Left lobe of liver (tissue), 2 donors: Measurements from ENCODE around the gene CEP68. TPM values are rescaled to one million over a fixed set of nuclear protein-coding genes. Genes with fewer than 3 reads are reported as not detected.
A peak's percentile ranks its signal among the peaks of the same experiment; 100 is the strongest.
"Not testable (repeated sequence)": the region's sequence is repeated elsewhere in the genome, so short reads cannot be mapped to it uniquely, and the experiment has no call there.

Experiments used
- ATAC-seq: fragments of 200-7000 bp; cut with Tn5 transposase; one replicate; pipeline ENCODE4 v1.9.1; 2020; ENCODE audit warnings: mild to moderate bottlenecking, moderate library complexity
- DNase-seq: peaks from one replicate; pipeline ENCODE4 v3.0.0-alpha.2; 2020; ENCODE audit warnings: low spot score
- total RNA-seq: library from RNA; stranded (reverse); gene quantifications from one replicate; pipeline ENCODE4 v1.2.1, GENCODE V29; 2021
- donor health status: DM: no; HTN: no; CAD: no; lungs with moderate emphysema.
- donor health status: DM: no; HTN: yes; CAD: no.

The CEP68 gene
- total RNA-seq, result 2.2 TPM

- ATAC-seq (peak; percentile 97), DNase-seq (peak; percentile 98)
Observed at GRCh38 chr2:65056215-65057053, at the start of gene CEP68. Gene CEP68, plus strand, starts transcription at chr2:65056416. Its CDS starts 13,029 bp downstream, at chr2:65069445.

DNA sequence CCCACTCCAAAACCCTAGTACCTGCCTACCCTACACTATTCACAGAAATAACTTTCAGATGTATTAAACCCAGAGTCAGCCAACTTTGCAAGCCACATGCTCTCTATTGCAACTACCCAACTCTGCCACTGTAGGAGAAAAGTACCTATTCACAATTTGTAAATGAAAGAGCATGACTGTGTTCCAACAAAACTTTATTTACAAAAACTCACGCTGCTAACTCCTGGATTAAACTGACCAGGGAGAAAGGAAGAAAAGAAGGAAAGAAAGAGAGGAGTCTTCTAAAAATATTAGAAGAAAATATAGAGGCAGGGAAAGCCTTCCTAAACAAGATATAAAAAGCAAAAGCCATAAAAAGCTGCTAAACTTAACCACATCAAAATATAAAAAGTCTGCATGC is 42.4 kb upstream of the CEP68 start:
- DNase-seq (no peak), ATAC-seq (no peak)

DNA sequence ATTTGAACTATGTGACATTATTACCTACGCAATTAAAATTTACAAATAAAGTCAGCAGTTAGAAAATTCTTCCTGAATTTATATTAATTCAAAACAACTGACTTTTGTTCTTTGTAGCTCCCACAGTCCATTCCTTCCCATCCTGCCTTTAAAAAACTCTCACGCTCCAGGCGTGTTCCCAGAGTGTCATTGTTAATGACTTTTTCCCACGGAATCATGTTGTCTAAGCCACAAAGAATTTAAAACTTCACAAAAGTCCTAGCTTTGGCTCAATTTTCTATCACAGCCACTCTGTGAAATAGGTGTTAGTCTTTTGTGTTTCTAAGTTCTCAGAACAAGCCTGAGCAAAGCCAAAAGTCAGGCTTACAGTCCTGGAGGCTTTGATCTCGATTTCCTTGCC is 40.5 kb upstream of the CEP68 start:
- no peak for DNase-seq
- ATAC-seq, result no peak

- no peak for DNase-seq
- no peak for ATAC-seq
Observed at GRCh38 chr2:65016789-65017188, 39.4 kb upstream of the CEP68 start.

DNA sequence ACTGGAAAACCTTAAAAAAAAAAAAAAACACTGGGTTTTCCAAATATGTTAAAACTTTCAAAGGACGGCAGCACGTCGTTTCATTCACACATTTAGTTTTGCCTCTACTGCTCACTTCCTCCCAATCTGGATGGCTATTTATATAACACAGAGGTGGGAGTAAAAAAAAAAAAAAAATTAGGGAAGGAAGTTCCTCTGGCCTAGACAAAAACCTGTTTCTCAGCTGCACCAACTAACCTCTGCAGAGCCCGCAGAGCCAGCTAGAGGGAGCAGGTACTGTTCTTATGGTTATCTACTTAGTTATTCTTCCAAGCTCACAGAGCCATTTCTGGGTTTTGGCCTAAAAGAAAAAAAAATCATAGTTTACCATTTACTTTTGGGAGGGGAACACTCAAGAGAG is 38.9 kb upstream of the CEP68 start:
- DNase-seq (no peak), ATAC-seq (peak; percentile 34)

- no peak for ATAC-seq
- no peak for DNase-seq
Observed at GRCh38 chr2:65018141-65018582, 38.1 kb upstream of the CEP68 start.

DNA sequence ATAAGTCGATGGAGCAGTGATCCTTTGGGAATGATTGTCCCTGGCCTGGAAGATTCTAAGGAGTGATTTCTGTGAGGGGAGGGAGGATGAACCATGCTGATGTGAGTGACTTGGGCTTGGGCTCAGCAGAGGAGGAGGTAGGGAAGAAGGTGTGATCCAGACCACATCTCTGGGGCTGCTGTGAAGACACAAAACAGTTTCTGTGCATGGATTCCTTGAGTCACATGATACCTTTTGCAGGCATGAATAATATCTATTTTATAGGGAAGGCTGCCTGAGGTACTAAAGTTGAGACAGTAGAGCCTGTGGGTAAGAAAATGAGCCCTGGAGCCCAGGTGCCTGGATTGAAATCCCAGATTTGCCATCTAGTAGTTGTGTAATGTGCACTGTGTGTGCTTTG is 37.2 kb upstream of the CEP68 start:
- no peak for DNase-seq
- no peak for ATAC-seq

DNA sequence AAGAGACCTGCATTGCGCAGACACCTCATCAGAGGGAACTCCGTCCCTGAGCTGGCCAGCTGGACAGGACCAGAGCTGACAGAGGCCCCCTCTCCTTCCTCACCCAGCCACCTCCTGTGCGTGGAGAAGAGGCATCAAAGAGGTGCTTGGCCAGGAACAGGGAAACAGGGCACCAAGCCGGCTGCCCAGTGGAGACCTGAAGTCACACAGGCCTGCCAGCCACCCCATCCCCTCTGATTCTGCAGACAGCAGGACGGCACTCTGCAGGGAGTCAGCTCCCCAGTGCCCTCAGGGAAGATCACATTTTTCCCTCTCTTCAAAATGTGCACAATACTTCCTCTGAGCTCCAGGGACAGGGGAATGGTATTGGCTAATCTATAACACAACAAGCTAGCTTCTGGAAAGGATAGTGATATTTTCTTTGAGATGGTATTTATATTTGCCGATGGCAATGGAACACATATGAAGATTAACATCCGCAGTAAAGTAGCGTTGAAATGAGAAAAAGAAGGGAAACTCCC is 36.5 kb upstream of the CEP68 start:
- ATAC-seq, result no peak
- no peak for DNase-seq

DNA sequence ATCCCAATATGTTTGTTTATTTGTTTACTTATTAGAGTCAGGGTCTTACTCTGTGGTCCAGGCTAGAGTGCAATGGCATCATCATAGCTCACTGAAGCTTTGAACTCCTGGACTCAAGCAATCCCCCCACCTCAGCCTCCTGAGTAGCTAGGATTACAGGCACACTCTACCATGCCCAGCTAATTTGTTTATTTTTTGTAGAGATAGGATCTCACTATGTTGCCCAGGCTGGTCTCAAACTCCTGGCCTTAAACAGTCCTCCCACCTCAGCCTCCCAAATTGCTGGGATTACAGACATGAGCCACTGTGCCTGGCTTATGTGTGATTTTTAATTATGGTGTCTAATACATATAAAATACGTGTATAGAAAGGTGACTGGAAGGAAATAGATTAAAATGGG is 36.0 kb upstream of the CEP68 start:
- not testable (repeated sequence) for DNase-seq, ATAC-seq

DNA sequence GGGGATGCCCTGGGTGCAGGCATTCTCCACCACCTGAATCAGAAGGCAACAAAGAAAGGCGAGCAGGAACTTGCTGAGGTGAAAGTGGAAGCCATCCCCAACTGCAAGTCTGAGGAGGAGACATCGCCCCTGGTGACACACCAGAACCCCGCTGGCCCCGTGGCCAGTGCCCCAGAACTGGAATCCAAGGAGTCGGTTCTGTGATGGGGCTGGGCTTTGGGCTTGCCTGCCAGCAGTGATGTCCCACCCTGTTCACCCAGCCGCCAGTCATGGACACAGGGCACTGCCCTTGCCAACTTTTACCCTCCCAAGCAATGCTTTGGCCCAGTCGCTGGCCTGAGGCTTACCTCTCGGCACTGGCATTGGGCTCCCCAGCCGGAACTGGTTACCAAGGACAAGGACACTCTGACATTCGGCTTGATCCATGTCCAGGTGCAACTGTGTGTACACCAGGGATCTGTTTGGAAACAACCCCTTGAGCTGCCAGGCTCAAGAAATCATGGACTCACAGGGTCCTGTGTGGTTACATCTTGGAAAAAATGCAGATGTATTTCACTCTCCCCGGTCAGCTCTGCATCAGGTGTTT is 35.2 kb upstream of the CEP68 start:
- DNase-seq (no peak), ATAC-seq (no peak)

GRCh38 chr2:65021709-65022108 is 34.5 kb upstream of the CEP68 start:
- ATAC-seq (no peak), DNase-seq (no peak)

- ATAC-seq (no peak), DNase-seq (no peak)
Observed at GRCh38 chr2:65022189-65022588, 34.0 kb upstream of the CEP68 start.

DNA sequence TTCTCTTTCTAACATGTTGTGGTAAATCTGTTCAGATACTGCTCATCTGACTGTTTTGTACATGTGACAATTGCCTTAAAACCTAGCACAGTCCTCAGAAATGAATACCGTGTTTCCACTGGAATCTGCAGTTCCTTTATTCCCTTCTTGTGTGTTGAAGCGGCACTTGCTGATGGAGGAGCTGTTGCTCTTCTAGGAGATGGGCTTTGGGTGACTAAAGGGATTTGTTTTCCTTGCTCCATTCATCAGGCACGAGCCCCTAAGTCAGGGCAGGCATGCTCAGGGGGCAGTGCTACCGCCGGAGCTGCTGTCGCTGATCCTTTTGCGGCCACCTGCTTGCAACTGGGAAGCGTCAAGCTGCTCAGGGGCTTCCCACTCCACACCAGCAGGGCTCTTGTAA is 32.5 kb upstream of the CEP68 start:
- no peak for DNase-seq
- ATAC-seq, result no peak

DNA sequence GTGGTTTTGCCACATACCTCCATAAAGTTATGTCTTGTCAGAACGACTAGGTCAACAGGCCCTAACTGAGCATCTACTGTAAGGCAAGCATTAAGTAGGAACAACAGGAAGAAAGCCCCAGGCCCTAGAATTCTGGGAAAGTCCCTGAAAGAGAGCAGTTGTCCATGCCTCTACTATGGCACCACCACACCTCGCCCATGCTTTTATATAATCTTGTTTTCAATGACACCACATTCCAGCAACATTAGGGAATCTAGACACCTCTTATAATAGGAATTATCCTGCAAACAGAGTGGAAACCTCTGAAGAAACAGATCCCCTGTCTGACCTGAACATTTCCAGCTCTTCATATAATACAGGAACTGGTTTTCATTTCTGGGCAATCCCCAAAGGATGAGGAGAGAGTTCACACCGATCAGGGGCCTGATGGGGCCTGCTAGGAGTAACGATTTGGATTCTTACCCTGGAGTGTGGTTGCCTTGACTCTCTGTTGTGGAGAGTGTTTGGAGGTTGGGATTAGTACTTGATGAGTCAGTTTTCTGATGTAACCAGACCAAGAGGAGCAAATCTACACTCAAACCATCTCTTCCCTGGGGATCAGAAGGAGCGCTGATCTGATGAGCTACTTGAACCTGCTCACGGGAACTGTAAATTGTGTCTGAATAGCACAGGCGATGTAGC is 31.9 kb upstream of the CEP68 start:
- no peak for ATAC-seq

GRCh38 chr2:65025453-65026123 is 30.6 kb upstream of the CEP68 start:
- DNase-seq (no peak), ATAC-seq (peak; percentile 17)

More for the DNA sequence above, 31.9 kb upstream of the CEP68 start:
- no peak for DNase-seq

DNA sequence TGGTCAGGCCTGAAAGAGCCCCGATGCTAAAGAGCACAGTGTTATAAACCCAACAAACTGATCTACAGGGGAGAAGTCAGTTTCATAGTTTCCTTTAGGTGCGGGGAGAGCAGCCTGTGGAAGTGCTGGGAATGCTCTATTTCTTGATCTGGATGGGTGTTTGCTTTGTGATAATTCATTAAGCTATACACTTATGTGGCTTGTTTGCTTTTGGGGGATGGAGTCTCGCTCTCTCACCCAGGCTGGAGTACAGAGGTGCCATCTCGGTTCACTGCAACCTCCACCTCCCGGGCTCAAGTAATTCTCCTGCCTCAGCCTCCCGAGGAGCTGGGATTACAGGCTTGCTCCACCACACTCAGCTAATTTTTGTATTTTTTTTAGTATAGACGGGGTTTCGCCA is 30.1 kb upstream of the CEP68 start:
- DNase-seq (no peak), ATAC-seq (peak; percentile 80)

- DNase-seq (no peak), ATAC-seq (no peak)
Observed at GRCh38 chr2:65026704-65027464, 29.3 kb upstream of the CEP68 start.

- DNase-seq (no peak), ATAC-seq (peak; percentile 27)
Observed at GRCh38 chr2:65027616-65028244, 28.5 kb upstream of the CEP68 start.

DNA sequence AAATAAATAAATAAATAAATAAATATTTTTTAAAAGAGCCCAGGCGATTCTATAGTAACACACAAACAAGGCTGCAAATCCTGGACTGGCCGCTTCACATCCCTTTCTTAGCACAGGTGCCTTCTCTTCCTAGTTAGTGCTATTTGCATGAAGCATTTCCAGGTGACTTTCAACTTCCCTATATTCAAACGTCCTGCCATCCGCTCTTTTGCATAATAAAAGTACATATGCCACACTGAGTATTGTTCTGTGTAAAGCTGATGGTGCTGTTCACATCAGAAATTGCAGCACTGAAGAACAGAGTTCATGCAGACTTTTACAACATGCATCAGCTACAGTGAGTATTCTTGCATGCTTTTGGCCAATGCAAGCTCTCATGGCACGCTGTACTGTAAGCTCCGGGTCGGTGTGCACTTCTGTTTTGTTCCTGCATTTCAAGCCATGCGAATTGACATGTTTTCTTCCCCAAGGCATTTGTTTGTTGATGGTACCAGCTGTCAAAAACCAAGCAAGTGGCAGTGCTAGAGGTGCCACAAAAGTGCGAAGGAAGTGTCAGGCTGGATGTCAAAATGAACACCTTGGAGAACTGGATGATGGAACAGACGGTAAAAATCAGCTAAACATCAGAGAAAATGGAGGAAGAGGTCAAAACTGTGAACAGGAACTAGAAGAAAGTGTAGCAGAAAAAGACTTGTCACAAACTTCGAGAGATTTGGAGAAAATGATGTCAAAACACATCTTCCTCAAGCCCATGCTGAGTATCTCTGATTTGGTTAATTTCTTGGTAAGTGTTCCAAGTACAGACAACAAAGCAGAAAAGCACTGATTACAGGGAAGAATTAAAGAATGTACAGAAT is 25.5 kb upstream of the CEP68 start:
- no peak for ATAC-seq

More for the DNA sequence above, 25.5 kb upstream of the CEP68 start:
- DNase-seq, result no peak
